ENCODE results near the gene NOG.

NOG gene

DNA sequence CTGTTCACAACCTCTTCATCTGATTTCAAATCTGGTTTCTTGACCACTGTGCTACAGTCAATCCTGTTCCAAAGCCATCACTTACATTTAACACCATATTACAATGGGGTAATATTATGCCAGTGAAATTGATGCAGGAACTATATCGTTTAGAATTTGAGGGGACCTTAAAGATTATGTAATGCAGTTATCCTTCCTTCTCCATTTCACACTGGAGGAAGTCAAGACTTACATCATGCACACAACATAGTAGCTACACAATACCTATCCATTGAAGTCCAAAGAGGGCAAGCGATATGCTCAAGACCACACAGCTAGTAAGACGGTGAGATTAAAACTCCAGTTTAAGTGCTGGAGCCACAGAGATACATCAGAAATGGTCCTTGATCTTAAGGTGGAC, 16.8 kb downstream of the NOG start:
- POLR2A ChIA-PET, result no interaction called here
- TF ChIP-seq, protein P1, sequence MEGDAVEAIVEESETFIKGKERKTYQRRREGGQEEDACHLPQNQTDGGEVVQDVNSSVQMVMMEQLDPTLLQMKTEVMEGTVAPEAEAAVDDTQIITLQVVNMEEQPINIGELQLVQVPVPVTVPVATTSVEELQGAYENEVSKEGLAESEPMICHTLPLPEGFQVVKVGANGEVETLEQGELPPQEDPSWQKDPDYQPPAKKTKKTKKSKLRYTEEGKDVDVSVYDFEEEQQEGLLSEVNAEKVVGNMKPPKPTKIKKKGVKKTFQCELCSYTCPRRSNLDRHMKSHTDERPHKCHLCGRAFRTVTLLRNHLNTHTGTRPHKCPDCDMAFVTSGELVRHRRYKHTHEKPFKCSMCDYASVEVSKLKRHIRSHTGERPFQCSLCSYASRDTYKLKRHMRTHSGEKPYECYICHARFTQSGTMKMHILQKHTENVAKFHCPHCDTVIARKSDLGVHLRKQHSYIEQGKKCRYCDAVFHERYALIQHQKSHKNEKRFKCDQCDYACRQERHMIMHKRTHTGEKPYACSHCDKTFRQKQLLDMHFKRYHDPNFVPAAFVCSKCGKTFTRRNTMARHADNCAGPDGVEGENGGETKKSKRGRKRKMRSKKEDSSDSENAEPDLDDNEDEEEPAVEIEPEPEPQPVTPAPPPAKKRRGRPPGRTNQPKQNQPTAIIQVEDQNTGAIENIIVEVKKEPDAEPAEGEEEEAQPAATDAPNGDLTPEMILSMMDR (IDR thresholded peaks at IDR 0.05; ENCODE audit: control extremely low read depth, extremely low read depth, low read depth, missing control alignments), result no peak
- CTCF ChIA-PET, result interaction anchor here (1.2 kb wide), 1 partner anchor 18 kb away, joined by 3 read pairs; no protein-coding TSS in a partner anchor
- no peak for DNase-seq (ENCODE audit: extremely low spot score)

DNA sequence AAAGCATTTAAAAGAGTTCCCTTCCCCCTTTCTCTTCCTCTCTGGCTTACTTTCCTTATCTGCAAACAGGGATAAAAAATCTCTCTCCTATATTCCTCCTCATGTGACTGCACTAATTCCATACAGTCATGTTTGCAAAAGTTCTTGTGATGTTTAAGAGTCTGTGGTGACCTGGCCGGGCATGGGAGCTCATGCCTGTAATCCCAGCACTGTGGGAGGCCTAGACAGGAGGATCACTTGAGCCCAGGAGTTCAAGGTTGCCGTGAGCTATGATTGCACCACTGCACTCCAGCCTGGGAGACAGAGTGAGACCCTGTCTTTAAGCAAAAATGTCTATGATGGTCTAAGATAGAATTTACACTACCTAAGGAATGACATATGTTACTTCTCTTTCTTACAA, 19.6 kb downstream of the NOG start:
- CTCF ChIA-PET, result interaction anchor here (1.3 kb wide), 1 partner anchor 21 kb away, joined by 3 read pairs; no protein-coding TSS in a partner anchor

GRCh38 chr17:56614522-56614921, 21.0 kb downstream of the NOG start:
- no peak for DNase-seq (ENCODE audit: extremely low spot score)
- CTCF ChIA-PET, result interaction anchor here (1.4 kb wide), 1 partner anchor 10 kb away, joined by 8 read pairs; no protein-coding TSS in a partner anchor
- TF ChIP-seq, protein P1 (IDR thresholded peaks at IDR 0.05; ENCODE audit: control extremely low read depth, extremely low read depth, low read depth, missing control alignments), result no peak
- POLR2A ChIA-PET, result no interaction called here

More for the DNA sequence above, 19.6 kb downstream of the NOG start:
- TF ChIP-seq, protein P1 (IDR thresholded peaks at IDR 0.05; ENCODE audit: control extremely low read depth, extremely low read depth, low read depth, missing control alignments), result no peak
- DNase-seq (ENCODE audit: extremely low spot score), result no peak
- POLR2A ChIA-PET, result no interaction called here

- DNase-seq (ENCODE audit: extremely low spot score), result no peak
- POLR2A ChIA-PET, result no interaction called here
- TF ChIP-seq, protein P1 (IDR thresholded peaks at IDR 0.05; ENCODE audit: control extremely low read depth, extremely low read depth, low read depth, missing control alignments), result no peak
- CTCF ChIA-PET, result no interaction called here
Measured at GRCh38 chr17:56616239-56616638, 22.7 kb downstream of the NOG start.

- ChIA-PET POLR2A (no interaction called here), CTCF (interaction anchor here (1.1 kb wide), 1 partner anchor 32 kb away, joined by 3 read pairs; no protein-coding TSS in a partner anchor)
- TF ChIP-seq, protein P1 (IDR thresholded peaks at IDR 0.05; ENCODE audit: control extremely low read depth, extremely low read depth, low read depth, missing control alignments), result no peak
Measured at GRCh38 chr17:56623383-56623782, 29.9 kb downstream of the NOG start.

GRCh38 chr17:56624309-56624708, 30.8 kb downstream of the NOG start:
- POLR2A ChIA-PET, result no interaction called here
- CTCF ChIA-PET, result interaction anchor here (1.1 kb wide), 1 partner anchor 32 kb away, joined by 3 read pairs; no protein-coding TSS in a partner anchor
- TF ChIP-seq, protein P1 (IDR thresholded peaks at IDR 0.05; ENCODE audit: control extremely low read depth, extremely low read depth, low read depth, missing control alignments), result no peak
- no peak for DNase-seq (ENCODE audit: extremely low spot score)

More at GRCh38 chr17:56623383-56623782, 29.9 kb downstream of the NOG start:
- no peak for DNase-seq (ENCODE audit: extremely low spot score)
